OCI-LY1 (cell line): ENCODE results near the gene UNC13C.

ENCODE experiments used
- EZH2 ChIP-seq: fragments of 200-600 bp; sonication (generic), shearing (Covaris generic); IDR thresholded peaks from 2 replicates; pipeline ENCODE4 v1.8.0; 2017; ENCODE audit warnings: borderline replicate concordance, mixed run types, mild to moderate bottlenecking, antibody characterized with exemption, low read length, moderate library complexity, mixed read lengths
- TF ChIP-seq, protein P1 (sequence below): fragments of 200-600 bp; sonication (generic), shearing (Covaris generic); IDR thresholded peaks from 2 replicates; pipeline ENCODE4 v1.5.1; 2017; ENCODE audit warnings: mild to moderate bottlenecking, antibody characterized with exemption, low read length, moderate library complexity, mixed read lengths

DNA sequence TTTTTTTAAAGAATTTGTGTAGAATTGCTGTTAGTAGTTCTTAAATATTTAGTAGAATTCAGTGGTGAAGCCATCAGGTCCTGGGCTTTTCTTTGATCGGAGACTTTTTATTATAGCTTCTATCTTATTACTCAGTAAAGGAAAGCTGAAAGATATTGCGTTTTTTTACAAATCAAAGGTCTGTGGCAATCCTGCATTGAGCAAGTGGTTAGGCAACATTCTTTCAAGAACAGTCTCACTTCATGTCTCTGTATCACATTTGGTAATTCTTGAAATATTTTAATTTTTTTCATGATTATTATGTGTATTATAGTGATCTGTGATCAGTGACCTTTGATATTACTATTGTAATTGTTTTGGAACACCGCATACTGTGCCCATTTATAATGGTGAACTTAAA lies 140.8 kb downstream of the UNC13C start:
- TF ChIP-seq, protein P1, sequence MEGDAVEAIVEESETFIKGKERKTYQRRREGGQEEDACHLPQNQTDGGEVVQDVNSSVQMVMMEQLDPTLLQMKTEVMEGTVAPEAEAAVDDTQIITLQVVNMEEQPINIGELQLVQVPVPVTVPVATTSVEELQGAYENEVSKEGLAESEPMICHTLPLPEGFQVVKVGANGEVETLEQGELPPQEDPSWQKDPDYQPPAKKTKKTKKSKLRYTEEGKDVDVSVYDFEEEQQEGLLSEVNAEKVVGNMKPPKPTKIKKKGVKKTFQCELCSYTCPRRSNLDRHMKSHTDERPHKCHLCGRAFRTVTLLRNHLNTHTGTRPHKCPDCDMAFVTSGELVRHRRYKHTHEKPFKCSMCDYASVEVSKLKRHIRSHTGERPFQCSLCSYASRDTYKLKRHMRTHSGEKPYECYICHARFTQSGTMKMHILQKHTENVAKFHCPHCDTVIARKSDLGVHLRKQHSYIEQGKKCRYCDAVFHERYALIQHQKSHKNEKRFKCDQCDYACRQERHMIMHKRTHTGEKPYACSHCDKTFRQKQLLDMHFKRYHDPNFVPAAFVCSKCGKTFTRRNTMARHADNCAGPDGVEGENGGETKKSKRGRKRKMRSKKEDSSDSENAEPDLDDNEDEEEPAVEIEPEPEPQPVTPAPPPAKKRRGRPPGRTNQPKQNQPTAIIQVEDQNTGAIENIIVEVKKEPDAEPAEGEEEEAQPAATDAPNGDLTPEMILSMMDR, result no peak
- no peak for TF ChIP-seq EZH2
